ENCODE measurements around the gene SLC51A.

The SLC51A gene

DNA sequence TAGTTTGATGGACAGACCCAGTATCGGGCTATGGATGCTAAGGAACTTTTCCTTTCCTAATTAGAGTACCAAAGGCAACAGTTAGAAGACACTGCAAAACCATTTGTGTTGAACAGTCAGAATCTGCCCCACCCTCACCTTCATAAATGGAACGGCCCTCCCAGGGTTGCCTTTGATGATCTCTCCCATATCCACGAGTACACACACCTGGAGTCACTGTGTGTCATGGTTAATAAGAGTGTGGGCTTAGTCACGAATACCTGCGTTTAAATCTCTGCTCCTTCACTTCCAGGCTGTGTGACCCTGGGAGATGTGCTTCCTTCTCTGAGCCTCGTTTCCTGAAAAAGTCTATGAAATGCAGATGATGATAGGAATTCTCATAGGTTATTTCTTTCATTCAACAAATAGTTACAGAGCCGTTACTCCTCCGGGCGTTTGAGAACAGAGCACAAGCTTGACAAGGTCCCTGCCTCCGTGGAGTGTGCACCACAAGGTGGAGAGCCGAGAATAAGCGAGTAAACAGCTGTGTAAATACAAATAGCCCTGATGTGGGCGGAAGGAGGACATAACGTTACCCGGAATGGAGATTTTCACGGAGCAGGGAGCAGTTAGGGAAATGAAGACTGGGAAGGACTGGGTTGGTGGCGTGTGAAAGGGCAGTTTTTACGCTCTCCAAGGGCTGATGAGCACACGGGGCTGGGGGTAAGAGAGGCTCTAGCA is 6.7 kb downstream of the SLC51A start:
- no peak overlapping the region for H3K4me3 ChIP-seq (ENCODE audit: control insufficient read depth, low read depth, low read length)
- TF ChIP-seq, protein P1, sequence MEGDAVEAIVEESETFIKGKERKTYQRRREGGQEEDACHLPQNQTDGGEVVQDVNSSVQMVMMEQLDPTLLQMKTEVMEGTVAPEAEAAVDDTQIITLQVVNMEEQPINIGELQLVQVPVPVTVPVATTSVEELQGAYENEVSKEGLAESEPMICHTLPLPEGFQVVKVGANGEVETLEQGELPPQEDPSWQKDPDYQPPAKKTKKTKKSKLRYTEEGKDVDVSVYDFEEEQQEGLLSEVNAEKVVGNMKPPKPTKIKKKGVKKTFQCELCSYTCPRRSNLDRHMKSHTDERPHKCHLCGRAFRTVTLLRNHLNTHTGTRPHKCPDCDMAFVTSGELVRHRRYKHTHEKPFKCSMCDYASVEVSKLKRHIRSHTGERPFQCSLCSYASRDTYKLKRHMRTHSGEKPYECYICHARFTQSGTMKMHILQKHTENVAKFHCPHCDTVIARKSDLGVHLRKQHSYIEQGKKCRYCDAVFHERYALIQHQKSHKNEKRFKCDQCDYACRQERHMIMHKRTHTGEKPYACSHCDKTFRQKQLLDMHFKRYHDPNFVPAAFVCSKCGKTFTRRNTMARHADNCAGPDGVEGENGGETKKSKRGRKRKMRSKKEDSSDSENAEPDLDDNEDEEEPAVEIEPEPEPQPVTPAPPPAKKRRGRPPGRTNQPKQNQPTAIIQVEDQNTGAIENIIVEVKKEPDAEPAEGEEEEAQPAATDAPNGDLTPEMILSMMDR (conservative IDR thresholded peaks at IDR 0.05; ENCODE audit: control insufficient read depth, insufficient read depth, low read depth, low read length) = no peak
- no peak for DNase-seq (ENCODE audit: low read depth)

DNA sequence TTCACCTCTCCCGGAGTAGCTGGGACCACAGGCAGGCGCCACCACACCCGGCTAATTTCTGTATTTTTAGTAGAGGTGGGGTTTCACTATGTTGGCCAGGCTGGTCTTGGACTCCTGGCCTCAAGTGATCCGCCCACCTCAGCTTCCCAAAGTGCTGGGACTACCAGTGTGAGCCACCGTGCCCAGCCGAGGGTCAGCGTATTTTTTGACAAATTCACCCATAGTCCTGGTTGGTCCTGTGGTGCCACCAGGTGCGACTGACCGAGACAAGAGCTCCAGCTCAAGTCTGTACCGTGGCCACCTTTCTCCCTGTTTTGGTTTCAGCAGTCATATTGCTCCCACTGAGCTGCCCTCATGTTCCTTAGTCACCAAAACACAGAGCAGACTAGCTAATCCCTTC is 8.8 kb downstream of the SLC51A start:
- no peak for DNase-seq (ENCODE audit: low read depth)
- no peak overlapping the region for H3K4me3 ChIP-seq (ENCODE audit: control insufficient read depth, low read depth, low read length)
- TF ChIP-seq, protein P1 (conservative IDR thresholded peaks at IDR 0.05; ENCODE audit: control insufficient read depth, insufficient read depth, low read depth, low read length) = no peak

DNA sequence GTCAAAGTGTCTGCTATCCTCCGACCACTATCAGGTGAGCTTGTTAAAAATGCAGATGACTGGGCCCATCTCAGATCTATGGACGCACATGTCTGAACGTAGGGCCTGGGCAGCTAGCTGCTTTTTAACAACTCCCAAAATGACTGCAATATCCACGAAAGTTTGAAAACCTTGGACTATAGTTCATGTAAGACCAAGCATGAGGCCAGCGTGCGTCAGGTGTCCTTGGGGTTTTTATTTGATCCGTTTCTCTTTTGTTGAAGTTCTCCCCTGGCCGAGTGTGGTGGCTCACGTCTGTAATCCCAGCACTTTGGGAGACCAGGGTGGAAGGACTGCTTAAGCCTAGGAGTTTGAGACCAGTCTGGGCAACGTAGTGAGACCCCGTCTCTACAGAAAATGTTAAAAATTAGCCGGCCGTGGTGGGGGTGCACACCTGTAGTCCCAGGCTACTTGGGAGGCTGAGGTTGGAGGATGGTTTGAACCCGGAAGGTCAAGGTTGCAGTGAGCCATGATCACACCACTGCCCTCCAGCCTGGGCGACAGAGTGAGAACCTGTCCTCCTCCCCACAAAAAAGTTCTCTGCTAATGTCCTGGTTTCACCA is 9.5 kb downstream of the SLC51A start:
- no peak overlapping the region for H3K4me3 ChIP-seq (ENCODE audit: control insufficient read depth, low read depth, low read length)
- TF ChIP-seq, protein P1 (conservative IDR thresholded peaks at IDR 0.05; ENCODE audit: control insufficient read depth, insufficient read depth, low read depth, low read length) = no peak
- DNase-seq (ENCODE audit: low read depth) = no peak

DNA sequence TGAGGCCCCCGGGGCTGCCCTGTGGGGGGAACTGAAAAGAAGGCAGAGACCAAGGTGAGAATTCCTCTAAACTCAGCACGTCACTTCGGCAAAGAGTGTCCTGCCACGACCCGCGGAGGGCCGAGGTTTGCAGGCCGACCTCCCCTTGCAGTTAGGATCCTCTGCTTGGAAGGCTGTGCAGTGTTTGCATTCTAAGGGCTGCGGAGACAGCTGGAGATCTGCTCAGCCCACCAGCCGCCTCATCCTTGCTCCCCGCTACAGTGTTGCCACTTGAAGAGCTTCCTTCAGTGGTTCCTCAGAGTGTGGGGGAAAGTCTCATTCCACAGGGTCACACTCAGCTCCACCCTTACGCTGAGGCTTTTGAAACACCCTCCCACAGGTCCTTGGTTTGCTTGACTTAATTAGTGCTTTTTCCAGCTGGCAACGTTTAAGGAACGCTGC is 10.8 kb downstream of the SLC51A start:
- H3K4me3 ChIP-seq (ENCODE audit: control insufficient read depth, low read depth, low read length) = no peak overlapping the region
- DNase-seq (ENCODE audit: low read depth) = no peak
- TF ChIP-seq, protein P1 (conservative IDR thresholded peaks at IDR 0.05; ENCODE audit: control insufficient read depth, insufficient read depth, low read depth, low read length) = no peak

DNA sequence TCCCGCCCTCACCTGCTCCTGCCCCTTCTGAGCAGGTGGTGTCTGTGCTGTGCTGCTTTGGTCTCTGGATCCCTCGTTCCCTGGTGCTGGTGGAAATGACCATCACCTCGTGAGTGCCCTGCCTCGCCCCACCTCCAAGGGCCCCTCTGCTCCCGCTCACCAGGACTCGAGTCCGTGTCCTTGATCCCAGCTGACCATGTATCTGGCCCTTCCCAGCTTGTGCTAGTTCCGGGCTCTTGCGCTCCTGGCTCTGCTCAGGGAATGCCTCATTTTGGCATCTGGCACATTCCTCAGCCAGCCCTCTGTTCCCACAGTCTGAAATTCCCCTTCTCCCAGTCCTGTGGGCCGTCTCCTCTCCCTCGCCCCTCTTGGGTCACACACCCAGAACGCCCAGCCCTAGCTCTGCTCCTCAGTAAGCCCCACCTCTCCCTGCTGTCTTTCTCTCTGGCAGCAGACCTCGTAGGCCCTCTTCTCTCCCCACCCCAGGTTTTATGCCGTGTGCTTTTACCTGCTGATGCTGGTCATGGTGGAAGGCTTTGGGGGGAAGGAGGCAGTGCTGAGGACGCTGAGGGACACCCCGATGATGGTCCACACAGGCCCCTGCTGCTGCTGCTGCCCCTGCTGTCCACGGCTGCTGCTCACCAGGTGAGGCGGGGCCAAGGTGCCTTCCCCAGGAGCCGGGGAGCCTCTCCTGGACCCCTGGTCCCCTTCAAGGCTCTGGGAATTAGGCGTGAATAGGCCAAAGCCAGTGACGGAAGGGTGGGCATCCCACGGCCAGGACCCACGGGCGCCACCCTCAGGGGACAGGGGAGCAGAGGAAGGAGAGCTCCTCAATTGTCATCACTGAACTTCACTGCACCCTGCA is 11.5 kb downstream of the SLC51A start:
- no peak overlapping the region for H3K4me3 ChIP-seq (ENCODE audit: control insufficient read depth, low read depth, low read length)
- TF ChIP-seq, protein P1 (conservative IDR thresholded peaks at IDR 0.05; ENCODE audit: control insufficient read depth, insufficient read depth, low read depth, low read length) = no peak
- peak; percentile 26 for DNase-seq (ENCODE audit: low read depth)

DNA sequence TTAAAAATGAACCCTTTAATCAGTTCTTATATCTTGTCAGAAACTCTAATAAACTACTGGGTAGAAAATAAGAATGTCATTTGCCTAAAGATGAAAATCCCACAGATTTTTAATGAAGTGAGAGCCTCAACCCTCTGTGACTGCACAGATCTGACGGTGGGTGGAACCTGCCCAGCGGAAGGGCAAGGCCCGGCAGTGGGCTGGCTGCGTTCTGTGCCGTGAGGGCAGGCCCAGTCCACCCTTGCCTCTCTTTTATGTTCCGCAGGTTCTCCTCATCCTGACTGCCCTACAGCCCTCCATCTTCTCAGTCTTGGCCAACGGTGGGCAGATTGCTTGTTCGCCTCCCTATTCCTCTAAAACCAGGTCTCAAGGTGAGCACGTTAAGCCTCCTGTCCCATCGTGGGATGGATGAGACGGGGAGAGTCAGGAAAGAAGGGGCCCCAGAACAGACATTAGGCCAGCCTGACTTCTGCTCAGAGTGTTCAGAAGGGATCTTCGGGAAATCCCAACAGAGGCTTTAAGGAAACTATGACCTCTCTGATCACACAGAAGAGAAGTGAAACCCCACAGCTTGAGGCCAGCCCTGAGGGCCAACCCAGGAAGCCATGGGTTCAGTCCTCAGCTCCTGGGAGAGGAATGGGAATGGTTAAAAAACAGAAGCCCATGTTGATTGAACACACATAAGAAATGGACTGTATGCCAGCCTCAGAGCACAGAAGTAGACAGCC is 16.0 kb downstream of the SLC51A start:
- DNase-seq (ENCODE audit: low read depth) = no peak
- TF ChIP-seq, protein P1 (conservative IDR thresholded peaks at IDR 0.05; ENCODE audit: control insufficient read depth, insufficient read depth, low read depth, low read length) = no peak
- no peak overlapping the region for H3K4me3 ChIP-seq (ENCODE audit: control insufficient read depth, low read depth, low read length)
